Cardiac fibroblast (primary cell): ENCODE results near the gene FANCB.
A peak's percentile ranks its signal among the peaks of the same experiment; 100 is the strongest.

Experiments
- DNase-seq, 2 donors: peaks; one replicate each; pipeline versions ENCODE4 v3.0.0 to v3.0.0-alpha.2; 2010; ENCODE audit warnings: low read depth in 2 of 2
- H3K4me3 ChIP-seq, 2 donors: replicated peaks in 1 of 2; 1 replicate in 1 of 2; 2 replicates in 1 of 2; pipeline ENCODE4 v1.5.1; 2011; ENCODE audit warnings: low read depth in 2 of 2, low read length in 2 of 2, mild to moderate bottlenecking in 2 of 2, moderate library complexity in 1 of 2
- TF ChIP-seq, protein P1 (sequence below): IDR thresholded peaks from one replicate; pipeline ENCODE4 v1.5.1; 2011; ENCODE audit warnings: low read depth, mild to moderate bottlenecking, low read length, inconsistent platforms

Gene FANCB

DNA sequence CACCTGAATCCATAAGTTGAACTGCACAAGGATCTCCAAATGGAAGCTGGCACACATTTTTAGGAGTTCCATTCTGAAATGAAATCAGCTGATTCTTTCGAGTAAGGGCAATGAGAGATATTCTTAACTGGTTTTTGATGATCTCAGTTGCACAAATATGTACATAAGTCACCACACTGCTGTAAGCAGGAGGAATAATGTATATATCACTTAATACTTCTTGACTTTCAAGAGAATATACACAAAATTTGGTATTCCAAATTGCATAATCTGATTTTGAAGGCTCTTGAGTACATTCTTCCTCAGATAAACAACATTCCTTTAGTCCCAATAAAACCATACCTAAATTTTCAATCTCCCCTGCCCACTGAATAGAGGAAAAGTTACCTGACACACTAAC, 8.2 kb downstream of the FANCB start:
- TF ChIP-seq, protein P1, sequence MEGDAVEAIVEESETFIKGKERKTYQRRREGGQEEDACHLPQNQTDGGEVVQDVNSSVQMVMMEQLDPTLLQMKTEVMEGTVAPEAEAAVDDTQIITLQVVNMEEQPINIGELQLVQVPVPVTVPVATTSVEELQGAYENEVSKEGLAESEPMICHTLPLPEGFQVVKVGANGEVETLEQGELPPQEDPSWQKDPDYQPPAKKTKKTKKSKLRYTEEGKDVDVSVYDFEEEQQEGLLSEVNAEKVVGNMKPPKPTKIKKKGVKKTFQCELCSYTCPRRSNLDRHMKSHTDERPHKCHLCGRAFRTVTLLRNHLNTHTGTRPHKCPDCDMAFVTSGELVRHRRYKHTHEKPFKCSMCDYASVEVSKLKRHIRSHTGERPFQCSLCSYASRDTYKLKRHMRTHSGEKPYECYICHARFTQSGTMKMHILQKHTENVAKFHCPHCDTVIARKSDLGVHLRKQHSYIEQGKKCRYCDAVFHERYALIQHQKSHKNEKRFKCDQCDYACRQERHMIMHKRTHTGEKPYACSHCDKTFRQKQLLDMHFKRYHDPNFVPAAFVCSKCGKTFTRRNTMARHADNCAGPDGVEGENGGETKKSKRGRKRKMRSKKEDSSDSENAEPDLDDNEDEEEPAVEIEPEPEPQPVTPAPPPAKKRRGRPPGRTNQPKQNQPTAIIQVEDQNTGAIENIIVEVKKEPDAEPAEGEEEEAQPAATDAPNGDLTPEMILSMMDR, result no peak
- H3K4me3 ChIP-seq, result no peak overlapping the region
- DNase-seq, result peak; percentile 12 to 28

DNA sequence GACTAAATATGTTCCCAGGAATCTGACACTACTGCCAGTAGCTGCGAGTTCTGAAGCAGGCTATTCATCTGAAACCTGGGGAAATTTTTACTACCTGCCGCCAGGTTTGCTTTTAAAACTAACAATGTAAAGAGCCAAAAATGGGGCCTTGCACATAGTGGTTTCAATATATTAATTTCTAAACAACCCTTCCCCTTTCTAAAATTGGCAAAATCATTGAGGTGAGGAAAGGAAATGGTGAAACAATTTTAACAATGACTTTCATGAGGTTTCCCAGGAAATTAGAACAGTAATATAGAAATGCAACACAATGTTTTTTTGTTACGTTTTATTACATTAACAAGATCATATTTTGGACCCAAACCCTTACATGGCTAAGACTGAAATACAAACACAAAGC, 21.3 kb downstream of the FANCB start:
- TF ChIP-seq, protein P1, result no peak
- DNase-seq, result no peak
- H3K4me3 ChIP-seq, result no peak overlapping the region

DNA sequence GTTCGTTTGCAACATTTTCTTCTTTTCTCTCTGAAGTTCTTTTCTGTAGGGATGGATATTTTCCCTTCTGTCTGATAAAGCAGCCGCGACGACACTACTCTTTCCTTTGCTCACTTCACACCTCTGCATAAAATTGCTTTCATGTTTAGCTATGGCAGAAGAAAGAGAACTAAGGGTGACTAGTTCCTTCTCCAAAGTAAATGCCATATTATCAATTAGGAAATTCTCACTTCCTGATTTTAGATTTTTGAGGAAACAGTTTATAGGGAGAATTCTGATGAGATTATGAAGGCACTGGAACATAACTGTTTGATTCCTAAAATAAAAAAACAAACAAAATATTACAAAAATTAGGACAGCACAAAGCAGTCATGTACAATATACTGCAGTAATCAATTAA, 29.2 kb downstream of the FANCB start:
- TF ChIP-seq, protein P1, result no peak
- no peak for DNase-seq

DNA sequence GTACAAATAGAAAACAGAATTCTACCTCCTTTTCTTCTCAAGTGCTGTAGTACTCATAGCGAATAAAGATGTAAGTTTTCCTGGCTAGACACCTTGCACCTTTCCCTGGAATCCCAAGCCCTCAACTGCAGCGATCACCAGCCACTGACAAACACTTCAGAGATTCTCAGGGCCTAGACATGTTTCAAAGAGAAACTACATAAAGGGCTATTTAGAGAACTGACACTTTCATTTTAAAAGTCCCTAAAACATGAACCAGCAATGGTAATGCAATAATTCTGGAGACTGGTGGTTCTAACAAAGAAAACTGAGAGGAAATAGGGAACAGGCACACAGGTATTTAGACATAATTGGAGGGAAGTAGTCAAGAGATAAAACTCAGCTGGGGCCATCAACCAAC, 35.7 kb downstream of the FANCB start:
- TF ChIP-seq, protein P1, result no peak
- no peak for DNase-seq

More for the DNA sequence above, 29.2 kb downstream of the FANCB start:
- H3K4me3 ChIP-seq, result no peak overlapping the region

DNA sequence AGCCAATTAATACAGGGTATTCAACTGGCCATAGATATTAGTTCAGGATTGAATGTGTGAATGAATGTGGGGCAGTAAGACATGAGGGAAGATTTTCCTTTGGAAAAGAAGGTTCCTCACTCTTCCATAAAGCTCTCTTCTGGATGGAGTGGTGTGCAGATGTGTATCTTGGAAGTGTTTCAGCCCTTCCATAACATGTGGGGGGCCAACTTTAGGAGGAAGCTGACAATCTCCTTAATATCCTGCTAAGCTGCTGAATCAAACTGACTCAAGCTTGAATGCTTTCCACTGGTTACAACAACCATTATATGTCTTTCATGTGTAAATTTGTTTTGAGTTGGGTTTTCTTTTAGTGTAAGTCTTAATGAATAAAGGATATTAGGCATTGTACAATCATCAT, 40.3 kb downstream of the FANCB start:
- peak; percentile 0 to 5 for DNase-seq
- H3K4me3 ChIP-seq, result no peak overlapping the region
- TF ChIP-seq, protein P1, result no peak

More for the DNA sequence above, 35.7 kb downstream of the FANCB start:
- H3K4me3 ChIP-seq, result no peak overlapping the region

DNA sequence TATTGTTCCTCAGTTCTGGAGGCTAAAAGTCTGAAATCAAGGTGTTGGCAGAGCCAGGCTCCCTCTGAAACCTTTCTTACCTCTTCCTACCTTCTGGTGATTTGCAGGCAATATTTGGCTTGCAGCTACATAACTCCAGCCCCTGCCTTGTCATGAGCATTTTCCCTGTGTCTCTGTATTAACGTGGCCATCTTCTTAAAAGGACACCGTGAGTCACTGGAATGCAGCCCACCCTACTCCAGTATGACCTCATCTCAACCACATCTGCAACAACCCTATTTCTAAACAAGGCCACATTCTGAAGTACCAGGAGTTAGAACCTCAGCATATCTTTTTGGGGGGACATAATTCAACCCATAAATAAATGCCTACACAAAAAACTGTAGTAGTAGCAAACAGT, 40.7 kb downstream of the FANCB start:
- no peak overlapping the region for H3K4me3 ChIP-seq
- TF ChIP-seq, protein P1, result no peak
- DNase-seq, result peak; percentile 2 to 59

DNA sequence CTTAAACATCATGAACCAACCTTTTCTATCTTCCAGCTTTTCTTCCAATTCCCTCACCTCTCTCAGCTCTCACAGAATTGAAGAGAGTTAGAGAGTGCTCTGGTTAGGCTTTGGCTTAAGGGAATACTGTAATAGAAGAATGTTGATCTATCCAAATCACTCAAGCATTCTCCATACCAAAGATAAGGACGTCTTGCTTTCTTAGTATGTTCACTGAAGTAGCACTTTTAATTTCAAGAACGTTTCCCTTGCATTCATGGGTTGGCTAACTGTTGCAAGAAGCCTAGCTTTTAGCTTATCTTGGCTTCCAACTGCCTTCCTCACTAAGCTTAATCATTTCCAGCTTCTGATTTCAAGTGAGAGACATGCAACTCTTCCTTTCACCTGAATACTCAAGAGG, 43.2 kb downstream of the FANCB start:
- TF ChIP-seq, protein P1, result no peak
- H3K4me3 ChIP-seq, result no peak overlapping the region
- no peak for DNase-seq
